Testis (tissue), 3 donors: Measurements from ENCODE around the gene DEFB110. TPM values are rescaled to one million over a fixed set of nuclear protein-coding genes. Genes with fewer than 3 reads are reported as not detected.

Source experiments
- DNase-seq: peaks from one replicate; pipeline ENCODE4 v3.0.0-alpha.2; 2019
- H3K27ac ChIP-seq, 2 donors: fragments of 200-600 bp; sonication (generic); one replicate each; pipeline ENCODE4 v1.5.1; 2019
- H3K27me3 ChIP-seq: fragments of 200-600 bp; sonication (generic); one replicate; pipeline ENCODE4 v1.5.1; 2019
- H3K36me3 ChIP-seq: fragments of 200-600 bp; sonication (generic); one replicate; pipeline ENCODE4 v1.5.1; 2017; ENCODE audit warnings: low read depth; ENCODE audit errors: missing control alignments
- H3K4me1 ChIP-seq: fragments of 200-600 bp; sonication (generic); one replicate; pipeline ENCODE4 v1.5.1; 2019
- H3K4me3 ChIP-seq, 2 donors: fragments of 200-600 bp; sonication (generic); one replicate each; pipeline ENCODE4 v1.5.1; 2017 to 2019
- H3K9me3 ChIP-seq: fragments of 200-600 bp; sonication (generic); one replicate; pipeline ENCODE4 v1.5.1; 2017
- POLR2A ChIP-seq: fragments of 450-650 bp; IDR thresholded peaks from one replicate; pipeline ENCODE4 v1.6.1; 2017; ENCODE audit warnings: antibody characterized with exemption, mild to moderate bottlenecking, moderate library complexity
- WGBS, 2 donors: methylation state at CpG; one replicate each; pipeline ENCODE4 v1.1.5; 2018; 5-methylcytosine and 5-hydroxymethylcytosine counted together
- intact Hi-C: fragments of 100-400 bp; cut with DNase I; formaldehyde crosslinking; loops from one replicate; pipeline ENCODE4 v1.15.1; 2023; ENCODE audit warnings: low total_unique reads
- polyA plus RNA-seq: library from polyadenylated mRNA; stranded (reverse); fragments of 350-450 nt; fragmentation: Illumina TruSeq; extraction: RNeasy Lipid Tissue Mini Kit (QIAGEN cat#74804); gene quantifications from one replicate; pipeline ENCODE4 v1.2.3, GENCODE V29; 2014; ENCODE audit warnings: low read depth, low replicate concordance; ENCODE audit not compliant: insufficient read depth
- total RNA-seq, 2 donors: library from RNA; depleted of rRNA; stranded (reverse); fragments of >200 nt; gene quantifications; one replicate each; pipeline ENCODE4 v1.2.3, GENCODE V29; 2016
- TF ChIP-seq, protein P1 (sequence below), 3 experiments: fragments of 450-650 bp in 2 of 3; fragments of 200-600 bp in 1 of 3; sonication (generic) in 1 of 3; IDR thresholded peaks; one replicate each; pipeline ENCODE4 v1.5.1; 2016 to 2019; ENCODE audit warnings: antibody characterized with exemption in 3 of 3, mild to moderate bottlenecking in 2 of 3, moderate library complexity in 1 of 3

DEFB110 gene
- total and polyA plus RNA-seq, 3 donors from 2014 or later: not detected

DNA sequence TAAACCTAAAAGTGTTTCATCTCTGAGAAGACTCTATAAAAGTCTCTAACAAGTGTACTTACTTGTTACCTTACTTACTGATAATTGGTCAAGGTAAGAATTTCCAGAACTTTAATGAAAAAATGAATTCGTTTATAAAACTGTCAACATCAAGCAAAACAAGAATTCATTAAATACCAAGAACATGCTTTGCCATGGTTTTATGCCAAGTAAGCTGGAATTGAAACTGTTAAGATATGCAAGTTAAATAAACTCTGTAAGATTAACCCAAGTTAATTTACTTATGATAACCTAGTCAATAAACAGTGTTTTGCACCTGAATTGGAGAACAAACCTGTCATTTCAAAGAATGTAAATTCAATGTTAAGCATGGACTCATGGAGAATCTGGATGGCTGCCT lies 35.2 kb downstream of the DEFB110 start:
- intact Hi-C loops: no loop called here
- no peaks in the 10 kb centered on the region for H3K36me3 ChIP-seq
- no peak overlapping the region for H3K27ac ChIP-seq
- DNase-seq: no peak
- whole genome bisulfite sequencing, 2 donors: 65 to 71% methylated on average over 1 of the region's 1 CpG
- no peaks in the 10 kb centered on the region for H3K9me3 ChIP-seq
- no peaks in the 10 kb centered on the region for H3K4me1 ChIP-seq
- no peak overlapping the region for H3K4me3 ChIP-seq
- TF ChIP-seq POLR2A: no peak
- TF ChIP-seq, protein P1, sequence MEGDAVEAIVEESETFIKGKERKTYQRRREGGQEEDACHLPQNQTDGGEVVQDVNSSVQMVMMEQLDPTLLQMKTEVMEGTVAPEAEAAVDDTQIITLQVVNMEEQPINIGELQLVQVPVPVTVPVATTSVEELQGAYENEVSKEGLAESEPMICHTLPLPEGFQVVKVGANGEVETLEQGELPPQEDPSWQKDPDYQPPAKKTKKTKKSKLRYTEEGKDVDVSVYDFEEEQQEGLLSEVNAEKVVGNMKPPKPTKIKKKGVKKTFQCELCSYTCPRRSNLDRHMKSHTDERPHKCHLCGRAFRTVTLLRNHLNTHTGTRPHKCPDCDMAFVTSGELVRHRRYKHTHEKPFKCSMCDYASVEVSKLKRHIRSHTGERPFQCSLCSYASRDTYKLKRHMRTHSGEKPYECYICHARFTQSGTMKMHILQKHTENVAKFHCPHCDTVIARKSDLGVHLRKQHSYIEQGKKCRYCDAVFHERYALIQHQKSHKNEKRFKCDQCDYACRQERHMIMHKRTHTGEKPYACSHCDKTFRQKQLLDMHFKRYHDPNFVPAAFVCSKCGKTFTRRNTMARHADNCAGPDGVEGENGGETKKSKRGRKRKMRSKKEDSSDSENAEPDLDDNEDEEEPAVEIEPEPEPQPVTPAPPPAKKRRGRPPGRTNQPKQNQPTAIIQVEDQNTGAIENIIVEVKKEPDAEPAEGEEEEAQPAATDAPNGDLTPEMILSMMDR (IDR thresholded peaks at IDR 0.05): no peak
- H3K27me3 ChIP-seq: no peaks in the 10 kb centered on the region

DNA sequence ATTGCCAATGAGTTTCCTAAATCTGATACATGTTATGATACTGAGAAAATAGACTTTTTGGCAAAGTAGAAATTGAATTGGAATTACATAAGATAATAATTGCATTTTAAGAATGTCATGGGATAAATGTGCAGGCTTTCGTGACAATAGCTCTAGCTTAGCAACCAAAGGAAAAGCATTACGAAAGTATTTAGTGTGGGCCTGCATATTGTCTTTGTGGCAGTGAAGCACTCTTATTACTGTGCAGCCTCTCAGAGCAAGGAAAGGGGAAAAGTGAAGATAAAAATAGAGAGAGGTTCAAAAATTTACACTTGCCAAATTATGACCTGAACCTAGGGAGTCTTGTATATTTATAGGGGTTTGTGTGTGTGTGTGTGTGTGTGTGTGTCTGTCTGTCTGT lies 39.7 kb downstream of the DEFB110 start:
- DNase-seq: no peak
- WGBS, 2 donors: 92 to 93% methylated on average over 2 of the region's 2 CpGs
- Histone ChIP-seq H3K9me3 (no peaks in the 10 kb centered on the region), H3K4me3 (no peak overlapping the region), H3K36me3 (no peaks in the 10 kb centered on the region), H3K27me3 (no peaks in the 10 kb centered on the region), H3K4me1 (no peaks in the 10 kb centered on the region), H3K27ac (no peak overlapping the region)
- TF ChIP-seq POLR2A: no peak
- TF ChIP-seq, protein P1 (IDR thresholded peaks at IDR 0.05): no peak
- intact Hi-C loops: no loop called here

DNA sequence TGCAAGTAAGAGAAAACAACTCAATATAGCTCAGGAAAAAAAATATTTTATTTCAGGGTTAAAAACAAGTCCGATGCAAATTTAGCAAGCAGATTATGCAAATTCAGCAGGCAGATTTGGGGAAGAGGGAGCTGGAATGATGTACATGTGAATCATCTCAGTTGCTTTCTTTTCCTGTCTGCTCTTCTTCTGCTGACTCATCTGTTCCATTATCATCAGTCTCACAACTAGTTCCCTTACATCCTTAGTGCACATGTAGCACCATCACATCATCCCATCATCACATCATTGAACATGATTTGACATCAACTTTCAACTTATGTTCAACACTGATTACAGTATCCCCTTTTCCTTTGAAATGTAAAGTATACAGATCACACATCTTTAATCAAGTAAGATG lies 40.9 kb downstream of the DEFB110 start:
- H3K4me1 ChIP-seq: no peaks in the 10 kb centered on the region
- intact Hi-C loops: no loop called here
- no peak overlapping the region for H3K4me3 ChIP-seq
- no peaks in the 10 kb centered on the region for H3K9me3 ChIP-seq
- H3K36me3 ChIP-seq: no peaks in the 10 kb centered on the region
- no peak for DNase-seq
- TF ChIP-seq, protein P1 (IDR thresholded peaks at IDR 0.05): no peak
- no peak for TF ChIP-seq POLR2A
- H3K27me3 ChIP-seq: no peaks in the 10 kb centered on the region
- 57 to 89% methylated on average over 1 of the region's 1 CpG for WGBS, 2 donors
- H3K27ac ChIP-seq: no peak overlapping the region

DNA sequence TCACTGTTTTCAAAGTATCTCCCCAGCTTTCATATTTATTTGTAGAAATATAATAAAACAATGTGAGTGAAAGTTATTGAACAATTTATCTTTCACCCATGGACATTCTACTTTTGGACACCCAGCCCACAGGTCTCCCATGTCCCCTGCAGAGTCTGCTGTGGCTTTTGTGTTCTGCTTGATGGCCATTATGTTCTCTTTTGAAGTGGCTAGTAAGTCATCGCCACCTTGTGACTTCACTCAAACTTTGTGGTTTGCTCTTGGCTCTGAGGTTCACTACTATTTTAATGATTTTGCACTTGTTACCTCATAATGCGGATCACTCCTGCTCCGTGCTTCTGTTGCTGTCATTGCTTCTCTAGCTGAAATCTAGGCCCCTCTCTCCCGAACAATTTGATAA lies 42.2 kb downstream of the DEFB110 start:
- no peak overlapping the region for H3K27ac ChIP-seq
- no peak for DNase-seq
- no peaks in the 10 kb centered on the region for H3K9me3 ChIP-seq
- WGBS, 2 donors: 91% methylated on average over 4 of the region's 4 CpGs
- H3K36me3 ChIP-seq: no peaks in the 10 kb centered on the region
- intact Hi-C loops: no loop called here
- TF ChIP-seq, protein P1 (IDR thresholded peaks at IDR 0.05): no peak
- no peak for TF ChIP-seq POLR2A
- no peaks in the 10 kb centered on the region for H3K4me1 ChIP-seq
- H3K4me3 ChIP-seq: no peak overlapping the region
- H3K27me3 ChIP-seq: no peaks in the 10 kb centered on the region

DNA sequence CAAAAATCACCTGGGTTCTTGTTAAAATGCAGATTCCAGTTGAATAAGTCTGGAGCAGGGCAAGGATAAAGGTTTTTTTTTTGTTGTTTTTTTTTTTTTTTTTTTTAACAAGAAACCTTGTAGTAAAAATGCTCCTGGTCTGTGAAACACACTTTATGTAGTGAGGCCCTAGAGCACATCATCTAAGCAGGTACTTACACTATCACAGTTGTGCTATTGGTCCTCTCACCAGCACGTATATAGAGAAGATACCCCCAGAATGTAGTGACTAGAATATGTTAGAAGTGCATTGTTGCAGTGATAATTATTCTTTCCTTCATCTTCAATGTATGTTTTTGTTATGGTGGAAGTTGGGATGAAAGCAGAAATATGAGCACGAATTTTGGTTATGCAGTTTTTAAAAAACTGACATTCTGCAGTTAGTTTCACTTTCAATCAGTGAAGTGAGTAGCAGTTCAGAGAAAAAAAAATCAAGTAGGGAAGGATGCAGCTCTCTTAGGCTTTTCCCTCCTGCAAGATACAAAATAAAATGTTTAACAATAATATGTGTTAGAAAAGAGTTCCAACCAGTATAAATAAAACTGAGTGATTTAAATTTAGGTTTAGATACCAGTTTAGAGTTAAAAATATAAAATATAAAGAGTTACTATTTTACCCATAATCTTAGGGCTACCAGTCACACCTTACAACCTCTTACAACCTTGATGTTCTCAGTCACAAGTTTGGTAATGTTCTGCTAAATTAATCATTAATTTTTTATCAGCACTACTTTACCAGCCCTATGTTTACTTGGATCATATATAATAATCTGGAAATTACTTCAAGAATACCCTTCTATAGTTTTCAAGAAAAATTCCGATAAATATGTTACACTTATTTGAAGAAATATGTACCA lies 43.2 kb downstream of the DEFB110 start:
- no peaks in the 10 kb centered on the region for H3K27me3 ChIP-seq
- no peak for DNase-seq
- H3K9me3 ChIP-seq: no peaks in the 10 kb centered on the region
- no peak overlapping the region for H3K27ac ChIP-seq
- TF ChIP-seq POLR2A: no peak
- TF ChIP-seq, protein P1 (IDR thresholded peaks at IDR 0.05): no peak
- no peaks in the 10 kb centered on the region for H3K36me3 ChIP-seq
- no peak overlapping the region for H3K4me3 ChIP-seq
- intact Hi-C loops: no loop called here
- 49 to 65% methylated on average over 3 of the region's 3 CpGs for WGBS, 2 donors
- no peaks in the 10 kb centered on the region for H3K4me1 ChIP-seq
